ENCODE measurements around the gene PDGFD. TPM values are rescaled to one million over a fixed set of nuclear protein-coding genes. Genes with fewer than 3 reads are reported as not detected.

Gene PDGFD
- total RNA-seq, 1 donor from 2014 or later, result 3.9 TPM

GRCh38 chr11:103985041-103985440, 178.9 kb downstream of the PDGFD start:
- intact Hi-C loops (cut with DNase I), result no loop called here
- H3K9me3 ChIP-seq, result peaks cover 5% of the 10 kb centered on the region
- H3K27ac ChIP-seq, result no peak overlapping the region
- no peaks in the 10 kb centered on the region for H3K4me1 ChIP-seq
- H3K36me3 ChIP-seq, result no peaks in the 10 kb centered on the region
- no peaks in the 10 kb centered on the region for H3K27me3 ChIP-seq (ENCODE audit: low read depth)
- TF ChIP-seq CTCF (IDR thresholded peaks at IDR 0.05), result no peak
- H3K4me3 ChIP-seq, result no peak overlapping the region
- ATAC-seq, result no peak
- no peak for DNase-seq

- Histone ChIP-seq H3K4me1 (no peaks in the 10 kb centered on the region), H3K27me3 (ENCODE audit: low read depth) (no peaks in the 10 kb centered on the region), H3K36me3 (no peaks in the 10 kb centered on the region), H3K9me3 (peaks cover 5% of the 10 kb centered on the region), H3K27ac (no peak overlapping the region), H3K4me3 (no peak overlapping the region)
- intact Hi-C loops (cut with DNase I), result no loop called here
- no peak for TF ChIP-seq CTCF (IDR thresholded peaks at IDR 0.05)
- DNase-seq (no peak), ATAC-seq (no peak)
Measured at GRCh38 chr11:103980108-103980507, 183.8 kb downstream of the PDGFD start.

- ATAC-seq, result no peak
- Histone ChIP-seq H3K4me3 (no peak overlapping the region), H3K36me3 (no peaks in the 10 kb centered on the region), H3K27ac (no peak overlapping the region), H3K4me1 (no peaks in the 10 kb centered on the region), H3K27me3 (ENCODE audit: low read depth) (no peaks in the 10 kb centered on the region), H3K9me3 (peaks cover under 1% of the 10 kb centered on the region)
- DNase-seq, result no peak
- no peak for TF ChIP-seq CTCF (IDR thresholded peaks at IDR 0.05)
- intact Hi-C loops (cut with DNase I), result no loop called here
Measured at GRCh38 chr11:103978616-103979595, 185.0 kb downstream of the PDGFD start.

- TF ChIP-seq CTCF (IDR thresholded peaks at IDR 0.05), result no peak
- Histone ChIP-seq H3K36me3 (no peaks in the 10 kb centered on the region), H3K9me3 (no peaks in the 10 kb centered on the region), H3K4me1 (no peaks in the 10 kb centered on the region), H3K27ac (no peak overlapping the region), H3K4me3 (no peak overlapping the region), H3K27me3 (ENCODE audit: low read depth) (no peaks in the 10 kb centered on the region)
- ATAC-seq (no peak), DNase-seq (no peak)
- intact Hi-C loops (cut with DNase I), result no loop called here
Measured at GRCh38 chr11:103972013-103972412, 191.9 kb downstream of the PDGFD start.

- H3K9me3 ChIP-seq, result no peaks in the 10 kb centered on the region
- H3K4me1 ChIP-seq, result no peaks in the 10 kb centered on the region
- no peak overlapping the region for H3K4me3 ChIP-seq
- no peaks in the 10 kb centered on the region for H3K36me3 ChIP-seq
- DNase-seq (no peak), ATAC-seq (no peak)
- no peak for TF ChIP-seq CTCF (IDR thresholded peaks at IDR 0.05)
- intact Hi-C loops (cut with DNase I), result no loop called here
- H3K27ac ChIP-seq, result no peak overlapping the region
- no peaks in the 10 kb centered on the region for H3K27me3 ChIP-seq (ENCODE audit: low read depth)
Measured at GRCh38 chr11:103970701-103971249, 193.2 kb downstream of the PDGFD start.

All from lower lobe of right lung (tissue), 2 donors.